ENCODE results near the gene ATRIP.

DNA sequence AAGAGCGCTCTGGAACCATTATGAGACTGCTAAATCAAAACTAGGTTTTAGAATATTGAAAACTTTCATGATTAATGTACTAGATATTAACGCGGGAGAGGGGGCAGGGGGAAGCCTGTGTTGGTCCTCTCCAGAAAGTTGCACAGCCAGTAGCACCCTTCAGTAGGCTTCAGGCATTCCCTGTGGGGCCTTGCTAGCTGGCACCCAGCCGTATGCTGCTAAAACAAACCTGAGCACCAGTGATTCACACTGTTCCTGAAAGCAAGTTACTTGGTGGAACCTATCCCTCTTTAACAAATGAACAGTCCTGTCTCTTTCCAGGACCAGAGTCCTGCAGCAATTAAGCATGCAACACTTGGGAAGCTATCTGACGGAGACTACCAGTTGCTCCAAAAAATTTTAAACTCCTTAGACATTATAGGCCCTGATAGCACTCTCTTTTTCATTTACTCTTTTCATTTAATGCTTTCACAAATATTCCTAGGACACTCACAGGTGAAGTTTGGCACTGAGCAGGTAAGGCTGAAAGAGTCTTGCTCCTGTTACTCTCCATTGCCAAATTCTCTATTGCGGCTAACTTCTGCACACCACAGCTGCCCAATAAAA, 1.2 kb upstream of the ATRIP start:
- TF ChIP-seq, protein P1, sequence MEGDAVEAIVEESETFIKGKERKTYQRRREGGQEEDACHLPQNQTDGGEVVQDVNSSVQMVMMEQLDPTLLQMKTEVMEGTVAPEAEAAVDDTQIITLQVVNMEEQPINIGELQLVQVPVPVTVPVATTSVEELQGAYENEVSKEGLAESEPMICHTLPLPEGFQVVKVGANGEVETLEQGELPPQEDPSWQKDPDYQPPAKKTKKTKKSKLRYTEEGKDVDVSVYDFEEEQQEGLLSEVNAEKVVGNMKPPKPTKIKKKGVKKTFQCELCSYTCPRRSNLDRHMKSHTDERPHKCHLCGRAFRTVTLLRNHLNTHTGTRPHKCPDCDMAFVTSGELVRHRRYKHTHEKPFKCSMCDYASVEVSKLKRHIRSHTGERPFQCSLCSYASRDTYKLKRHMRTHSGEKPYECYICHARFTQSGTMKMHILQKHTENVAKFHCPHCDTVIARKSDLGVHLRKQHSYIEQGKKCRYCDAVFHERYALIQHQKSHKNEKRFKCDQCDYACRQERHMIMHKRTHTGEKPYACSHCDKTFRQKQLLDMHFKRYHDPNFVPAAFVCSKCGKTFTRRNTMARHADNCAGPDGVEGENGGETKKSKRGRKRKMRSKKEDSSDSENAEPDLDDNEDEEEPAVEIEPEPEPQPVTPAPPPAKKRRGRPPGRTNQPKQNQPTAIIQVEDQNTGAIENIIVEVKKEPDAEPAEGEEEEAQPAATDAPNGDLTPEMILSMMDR (IDR thresholded peaks at IDR 0.05; ENCODE audit: low read depth, low read length), result no peak
- no peak for TF ChIP-seq POLR2A (IDR thresholded peaks at IDR 0.05; ENCODE audit: extremely low read depth, insufficient read length)
- TF ChIP-seq, protein P2, sequence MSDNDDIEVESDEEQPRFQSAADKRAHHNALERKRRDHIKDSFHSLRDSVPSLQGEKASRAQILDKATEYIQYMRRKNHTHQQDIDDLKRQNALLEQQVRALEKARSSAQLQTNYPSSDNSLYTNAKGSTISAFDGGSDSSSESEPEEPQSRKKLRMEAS (IDR thresholded peaks at IDR 0.05; ENCODE audit: low read depth, low read length), result no peak
- TF ChIP-seq MYC (IDR thresholded peaks at IDR 0.05; ENCODE audit: low read depth, low read length), result no peak

Data from NB4 (cell line).